HG02610 (cell line): ENCODE measurements around the gene HRH3.

Source experiments
- ATAC-seq: cut with Tn5 transposase; IDR thresholded peaks from one replicate; pipeline ENCODE4 v1.9.1; 2021; ENCODE audit warnings: mild to moderate bottlenecking, moderate library complexity; ENCODE audit not compliant: unreplicated experiment

Gene HRH3

GRCh38 chr20:62201173-62202082, 18.6 kb downstream of the HRH3 start:
- ATAC-seq: peak; percentile 56

GRCh38 chr20:62200491-62201172, 19.4 kb downstream of the HRH3 start:
- no peak for ATAC-seq

- ATAC-seq: no peak
These were observed 21.1 kb downstream of the HRH3 start for GRCh38 chr20:62198931-62199330.

GRCh38 chr20:62198496-62198895, 21.6 kb downstream of the HRH3 start:
- no peak for ATAC-seq

- no peak for ATAC-seq
These were observed 22.3 kb downstream of the HRH3 start for GRCh38 chr20:62197801-62198200.

GRCh38 chr20:62197311-62197710, 22.8 kb downstream of the HRH3 start:
- ATAC-seq: no peak

GRCh38 chr20:62196286-62196685, 23.8 kb downstream of the HRH3 start:
- no peak for ATAC-seq

GRCh38 chr20:62195736-62196135, 24.3 kb downstream of the HRH3 start:
- no peak for ATAC-seq

- ATAC-seq: no peak
These were observed 25.0 kb downstream of the HRH3 start for GRCh38 chr20:62195075-62195405.

- ATAC-seq: no peak
These were observed 26.7 kb downstream of the HRH3 start for GRCh38 chr20:62193079-62194025.

GRCh38 chr20:62192635-62193034, 27.4 kb downstream of the HRH3 start:
- no peak for ATAC-seq

- no peak for ATAC-seq
These were observed 28.1 kb downstream of the HRH3 start for GRCh38 chr20:62191781-62192559.

GRCh38 chr20:62190639-62191411, 29.3 kb downstream of the HRH3 start:
- ATAC-seq: no peak

GRCh38 chr20:62186887-62187866, 32.9 kb downstream of the HRH3 start:
- no peak for ATAC-seq

GRCh38 chr20:62186096-62186426, 34.0 kb downstream of the HRH3 start:
- no peak for ATAC-seq

- ATAC-seq: no peak
These were observed 36.5 kb downstream of the HRH3 start for GRCh38 chr20:62183426-62184142.

- ATAC-seq: peak; percentile 86
These were observed 37.3 kb downstream of the HRH3 start, which contains the start of gene MTG2 for GRCh38 chr20:62182469-62183425. MTG2 (plus strand) TSS chr20:62183028; CDS start chr20:62193421, 10,393 bp downstream.
